Smooth muscle cell (in vitro differentiated cells): Measurements from ENCODE around the gene PGM2L1. TPM values are rescaled to one million over a fixed set of nuclear protein-coding genes. Genes with fewer than 3 reads are reported as not detected.

ENCODE experiments used
- DNase-seq: peaks from one replicate; lab custom pipeline; 2025; ENCODE audit not compliant: unreplicated experiment; lab: John Stamatoyannopoulos, UW
- H2AFZ ChIP-seq: fragments of 200-600 bp; sonication (generic); 2 replicates; pipeline ENCODE4 v1.6.0; 2016; ENCODE audit warnings: antibody characterized with exemption, low read depth, mild to moderate bottlenecking
- H3F3A ChIP-seq: fragments of 200-600 bp; sonication (generic); 2 replicates; pipeline ENCODE4 v1.6.0; 2017; ENCODE audit warnings: antibody characterized with exemption, low read depth
- H3K27ac ChIP-seq: fragments of 200-600 bp; sonication (generic); 2 replicates; pipeline ENCODE4 v1.5.1; 2016; ENCODE audit warnings: low read depth, mild to moderate bottlenecking
- H3K27me3 ChIP-seq: fragments of 200-600 bp; sonication (generic); 2 replicates; pipeline ENCODE4 v1.6.1; 2016; ENCODE audit warnings: low read depth, mild to moderate bottlenecking
- H3K36me3 ChIP-seq: fragments of 200-600 bp; sonication (generic); 2 replicates; pipeline ENCODE4 v1.5.1; 2016; ENCODE audit warnings: low read depth
- H3K4me1 ChIP-seq: fragments of 200-600 bp; sonication (generic); 2 replicates; pipeline ENCODE4 v1.5.1; 2016; ENCODE audit warnings: low read depth
- H3K4me2 ChIP-seq: fragments of 200-600 bp; sonication (generic); 2 replicates; pipeline ENCODE4 v1.6.0; 2016; ENCODE audit warnings: mild to moderate bottlenecking
- H3K4me3 ChIP-seq: fragments of 200-600 bp; sonication (generic); 2 replicates; pipeline ENCODE4 v1.5.1; 2016; ENCODE audit warnings: mild to moderate bottlenecking
- H3K79me2 ChIP-seq: fragments of 200-600 bp; sonication (generic); 2 replicates; pipeline ENCODE4 v1.6.0; 2016; ENCODE audit warnings: low read depth, mild to moderate bottlenecking
- H3K9ac ChIP-seq: fragments of 200-600 bp; sonication (generic); 2 replicates; pipeline ENCODE4 v1.6.0; 2016; ENCODE audit warnings: low read depth
- H3K9me3 ChIP-seq: fragments of 200-600 bp; sonication (generic); replicated peaks from 2 replicates; pipeline ENCODE4 v1.5.1; 2016; ENCODE audit warnings: low read depth
- H4K20me1 ChIP-seq: fragments of 200-600 bp; sonication (generic); 2 replicates; pipeline ENCODE4 v1.6.0; 2016; ENCODE audit warnings: low read depth
- WGBS: methylation state at CpG from one replicate; pipeline ENCODE4 v1.1.7; 2016; ENCODE audit warnings: low lambda C conversion rate; 5-methylcytosine and 5-hydroxymethylcytosine counted together
- polyA plus RNA-seq: library from polyadenylated mRNA; unstranded; fragments of >200 nt; fragmentation: Nextera tagmentation; extraction: Ambion mirVana; gene quantifications from 2 replicates; pipeline ENCODE4 v1.2.1, GENCODE V29; 2016
- total RNA-seq: library from RNA; depleted of rRNA; stranded (reverse); fragments of >200 nt; gene quantifications from 2 replicates; pipeline ENCODE4 v1.2.3, GENCODE V29; 2014
- TF ChIP-seq, protein P1 (sequence below): fragments of 200-600 bp; sonication (generic); IDR thresholded peaks from 2 replicates; pipeline ENCODE4 v1.5.1; 2017; ENCODE audit warnings: borderline replicate concordance, mild to moderate bottlenecking, antibody characterized with exemption; ENCODE audit not compliant: insufficient read depth, poor library complexity, severe bottlenecking

Gene PGM2L1
- total and polyA plus RNA-seq, 2 experiments from 2014 or later: 6.7 to 17.5 TPM

- Histone ChIP-seq H3F3A (peaks cover 2% of the 10 kb centered on the region), H3K9me3 (no peaks in the 10 kb centered on the region), H3K4me3 (no peak overlapping the region), H3K4me2 (no peak overlapping the region), H3K79me2 (no peaks in the 10 kb centered on the region), H3K27ac (no peak overlapping the region), H3K4me1 (peaks cover 7% of the 10 kb centered on the region), H2AFZ (no peak overlapping the region), H3K27me3 (no peaks in the 10 kb centered on the region), H3K9ac (no peak overlapping the region), H3K36me3 (no peaks in the 10 kb centered on the region), H4K20me1 (no peaks in the 10 kb centered on the region)
- TF ChIP-seq, protein P1, sequence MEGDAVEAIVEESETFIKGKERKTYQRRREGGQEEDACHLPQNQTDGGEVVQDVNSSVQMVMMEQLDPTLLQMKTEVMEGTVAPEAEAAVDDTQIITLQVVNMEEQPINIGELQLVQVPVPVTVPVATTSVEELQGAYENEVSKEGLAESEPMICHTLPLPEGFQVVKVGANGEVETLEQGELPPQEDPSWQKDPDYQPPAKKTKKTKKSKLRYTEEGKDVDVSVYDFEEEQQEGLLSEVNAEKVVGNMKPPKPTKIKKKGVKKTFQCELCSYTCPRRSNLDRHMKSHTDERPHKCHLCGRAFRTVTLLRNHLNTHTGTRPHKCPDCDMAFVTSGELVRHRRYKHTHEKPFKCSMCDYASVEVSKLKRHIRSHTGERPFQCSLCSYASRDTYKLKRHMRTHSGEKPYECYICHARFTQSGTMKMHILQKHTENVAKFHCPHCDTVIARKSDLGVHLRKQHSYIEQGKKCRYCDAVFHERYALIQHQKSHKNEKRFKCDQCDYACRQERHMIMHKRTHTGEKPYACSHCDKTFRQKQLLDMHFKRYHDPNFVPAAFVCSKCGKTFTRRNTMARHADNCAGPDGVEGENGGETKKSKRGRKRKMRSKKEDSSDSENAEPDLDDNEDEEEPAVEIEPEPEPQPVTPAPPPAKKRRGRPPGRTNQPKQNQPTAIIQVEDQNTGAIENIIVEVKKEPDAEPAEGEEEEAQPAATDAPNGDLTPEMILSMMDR: no peak
- WGBS: 61% methylated on average over 3 of the region's 3 CpGs
- no peak for DNase-seq
Observed at GRCh38 chr11:74283580-74284180, 114.6 kb downstream of the PGM2L1 start.

DNA sequence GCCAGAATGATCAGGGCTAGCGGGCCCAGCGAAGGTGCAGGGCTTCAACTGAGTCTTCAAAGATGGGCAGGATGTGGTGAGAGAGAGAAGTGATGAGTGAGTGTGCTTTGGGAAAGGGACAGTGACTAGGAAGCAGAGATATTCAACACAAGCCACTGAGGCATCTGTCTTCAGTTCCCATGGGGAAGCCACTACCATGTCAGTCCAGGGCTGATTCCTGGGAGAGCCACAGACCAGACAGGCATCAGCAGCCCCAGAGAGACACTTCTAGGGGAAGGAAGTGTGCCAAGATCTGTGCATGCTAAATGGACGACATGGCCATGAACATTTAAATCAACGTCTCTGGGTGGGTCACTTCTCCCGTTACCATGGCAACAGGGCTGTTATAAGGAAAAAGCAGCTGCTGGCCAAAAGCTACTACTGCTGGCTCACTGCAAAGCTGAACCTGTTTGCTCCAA is 115.3 kb downstream of the PGM2L1 start:
- Histone ChIP-seq H3K79me2 (no peaks in the 10 kb centered on the region), H3K4me2 (no peak overlapping the region), H3F3A (peaks cover 6% of the 10 kb centered on the region), H3K4me3 (no peak overlapping the region), H3K36me3 (no peaks in the 10 kb centered on the region), H4K20me1 (no peaks in the 10 kb centered on the region), H3K27ac (no peak overlapping the region), H3K9me3 (no peaks in the 10 kb centered on the region), H3K4me1 (peaks cover 7% of the 10 kb centered on the region), H2AFZ (no peak overlapping the region), H3K9ac (no peak overlapping the region), H3K27me3 (no peaks in the 10 kb centered on the region)
- TF ChIP-seq, protein P1: no peak
- 80% methylated on average over 5 of the region's 5 CpGs for WGBS
- no peak for DNase-seq

GRCh38 chr11:74282421-74282820 is 115.8 kb downstream of the PGM2L1 start:
- no peaks in the 10 kb centered on the region for H3K79me2 ChIP-seq

More at GRCh38 chr11:74282421-74282820, 115.8 kb downstream of the PGM2L1 start:
- Histone ChIP-seq H3K4me3 (no peak overlapping the region), H2AFZ (no peak overlapping the region), H3K4me2 (no peak overlapping the region), H3K4me1 (peaks cover 7% of the 10 kb centered on the region), H3F3A (peaks cover 11% of the 10 kb centered on the region), H3K36me3 (no peaks in the 10 kb centered on the region), H3K27me3 (no peaks in the 10 kb centered on the region), H3K27ac (no peak overlapping the region), H4K20me1 (no peaks in the 10 kb centered on the region), H3K9ac (no peak overlapping the region), H3K9me3 (no peaks in the 10 kb centered on the region)
- no peak for DNase-seq
- TF ChIP-seq, protein P1: no peak
- 91% methylated on average over 3 of the region's 3 CpGs for WGBS
